Measurements from ENCODE around the gene GRPR. TPM values are rescaled to one million over a fixed set of nuclear protein-coding genes. Genes with fewer than 3 reads are reported as not detected.

GRPR gene
- total RNA-seq, 4 donors from 2014 or later: not detected

DNA sequence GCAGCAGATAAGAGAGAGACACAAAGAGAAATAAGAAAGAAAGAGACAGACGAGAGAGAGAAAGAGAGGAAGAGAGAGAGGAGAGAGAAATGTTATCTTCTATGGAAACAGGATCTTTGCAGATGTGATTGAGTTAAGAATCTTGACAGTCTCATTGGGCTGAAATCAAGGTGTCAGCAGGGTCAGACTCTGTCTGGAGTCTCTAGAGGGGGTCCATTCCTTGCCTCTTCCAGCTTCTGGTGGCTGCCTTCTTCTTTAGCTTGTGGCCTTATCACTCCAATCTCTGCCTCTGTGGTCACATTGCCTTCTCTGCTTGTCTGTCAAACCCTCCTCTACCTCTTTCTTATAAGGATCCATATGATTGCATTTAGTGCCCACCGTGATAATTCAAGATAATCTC is 21.8 kb upstream of the GRPR start:
- intact Hi-C loops (cut with DNase I): no loop called here
- Histone ChIP-seq H3K4me1 (no peaks in the 10 kb centered on the region), H3K9me3 (no peaks in the 10 kb centered on the region), H3K4me3 (no peak overlapping the region), H3K27me3 (no peaks in the 10 kb centered on the region), H3K36me3 (no peaks in the 10 kb centered on the region), H3K27ac (no peak overlapping the region)
- TF ChIP-seq POLR2A (IDR thresholded peaks at IDR 0.05) (no peak), CTCF (IDR thresholded peaks at IDR 0.05) (no peak)
- WGBS, 2 donors: 69 to 71% methylated on average over 2 of the region's 2 CpGs
- no peak for DNase-seq

DNA sequence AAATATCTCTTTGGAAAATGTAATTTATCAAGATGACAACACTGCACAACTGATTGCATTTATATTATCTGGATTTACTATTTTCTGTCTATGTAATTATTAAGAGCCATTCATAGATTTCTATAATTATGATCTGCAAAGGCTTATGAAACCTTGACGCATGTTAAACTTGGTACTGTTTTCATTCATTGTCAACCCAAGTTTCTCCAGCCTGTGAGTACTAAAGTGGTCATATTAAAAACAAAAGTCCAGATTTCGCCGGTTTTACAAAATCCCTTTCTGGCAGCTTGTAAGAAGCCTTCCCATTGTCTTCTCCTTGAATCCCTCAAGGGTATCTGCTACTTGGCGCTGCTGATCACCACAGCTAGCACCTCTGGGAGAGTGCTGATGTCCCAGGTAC is 19.7 kb upstream of the GRPR start:
- Histone ChIP-seq H3K27ac (no peak overlapping the region), H3K4me1 (no peaks in the 10 kb centered on the region), H3K27me3 (no peaks in the 10 kb centered on the region), H3K4me3 (no peak overlapping the region), H3K9me3 (no peaks in the 10 kb centered on the region), H3K36me3 (no peaks in the 10 kb centered on the region)
- intact Hi-C loops (cut with DNase I): no loop called here
- DNase-seq: no peak
- TF ChIP-seq CTCF (IDR thresholded peaks at IDR 0.05) (no peak), POLR2A (IDR thresholded peaks at IDR 0.05) (no peak)
- WGBS, 2 donors: 53 to 71% methylated on average over 4 of the region's 4 CpGs

GRCh38 chrX:16112428-16112827 is 10.9 kb upstream of the GRPR start:
- intact Hi-C loops (cut with DNase I): no loop called here

GRCh38 chrX:16113978-16114565 is 9.3 kb upstream of the GRPR start:
- no peak for TF ChIP-seq CTCF (IDR thresholded peaks at IDR 0.05)
- TF ChIP-seq POLR2A (IDR thresholded peaks at IDR 0.05): no peak
- no peaks in the 10 kb centered on the region for H3K36me3 ChIP-seq
- DNase-seq: no peak
- no peaks in the 10 kb centered on the region for H3K27me3 ChIP-seq
- no peaks in the 10 kb centered on the region for H3K4me1 ChIP-seq
- H3K4me3 ChIP-seq: no peak overlapping the region
- intact Hi-C loops (cut with DNase I): no loop called here
- H3K9me3 ChIP-seq: no peaks in the 10 kb centered on the region
- H3K27ac ChIP-seq: no peak overlapping the region
- 30 to 43% methylated on average over 1 of the region's 1 CpG for WGBS, 2 donors

More at GRCh38 chrX:16112428-16112827, 10.9 kb upstream of the GRPR start:
- no peaks in the 10 kb centered on the region for H3K27me3 ChIP-seq
- H3K4me1 ChIP-seq: no peaks in the 10 kb centered on the region
- H3K27ac ChIP-seq: no peak overlapping the region
- WGBS, 2 donors: 13 to 60% methylated on average over 1 to 2 of the region's 2 CpGs
- no peak overlapping the region for H3K4me3 ChIP-seq
- no peak for TF ChIP-seq POLR2A (IDR thresholded peaks at IDR 0.05)
- no peak for TF ChIP-seq CTCF (IDR thresholded peaks at IDR 0.05)
- H3K36me3 ChIP-seq: no peaks in the 10 kb centered on the region
- no peak for DNase-seq
- H3K9me3 ChIP-seq: no peaks in the 10 kb centered on the region

- no peaks in the 10 kb centered on the region for H3K9me3 ChIP-seq
- H3K36me3 ChIP-seq: no peaks in the 10 kb centered on the region
- TF ChIP-seq CTCF (IDR thresholded peaks at IDR 0.05) (no peak), POLR2A (IDR thresholded peaks at IDR 0.05) (no peak)
- no peak for DNase-seq
- no peak overlapping the region for H3K27ac ChIP-seq
- no peak overlapping the region for H3K4me3 ChIP-seq
- H3K4me1 ChIP-seq: no peaks in the 10 kb centered on the region
- H3K27me3 ChIP-seq: no peaks in the 10 kb centered on the region
- WGBS, 2 donors: 70 to 71% methylated on average over 4 of the region's 4 CpGs
- intact Hi-C loops (cut with DNase I): no loop called here
These were observed 8.8 kb upstream of the GRPR start for GRCh38 chrX:16114611-16115010.
